Right lobe of liver (tissue), 4 donors: ENCODE measurements around the gene ERC2.

Experiments used
- POLR2A ChIP-seq: fragments of 450-650 bp; IDR thresholded peaks from one replicate; pipeline ENCODE4 v1.6.1; 2017; ENCODE audit warnings: antibody characterized with exemption, mild to moderate bottlenecking
- TF ChIP-seq, protein P1 (sequence below), 4 donors: fragments of 200-600 bp in 3 of 4; fragments of 450-650 bp in 1 of 4; IDR thresholded peaks; one replicate each; pipeline versions ENCODE4 v1.5.1 to v1.8.0; 2016 to 2022; ENCODE audit warnings: antibody characterized with exemption in 4 of 4, mild to moderate bottlenecking in 2 of 4
- donor health status: DM: no; HTN: no; CAD: no.
- donor health status: DM: no; HTN: no; CAD: no.
- donor health status: DM: no; HTN: yes; CAD: no.

DNA sequence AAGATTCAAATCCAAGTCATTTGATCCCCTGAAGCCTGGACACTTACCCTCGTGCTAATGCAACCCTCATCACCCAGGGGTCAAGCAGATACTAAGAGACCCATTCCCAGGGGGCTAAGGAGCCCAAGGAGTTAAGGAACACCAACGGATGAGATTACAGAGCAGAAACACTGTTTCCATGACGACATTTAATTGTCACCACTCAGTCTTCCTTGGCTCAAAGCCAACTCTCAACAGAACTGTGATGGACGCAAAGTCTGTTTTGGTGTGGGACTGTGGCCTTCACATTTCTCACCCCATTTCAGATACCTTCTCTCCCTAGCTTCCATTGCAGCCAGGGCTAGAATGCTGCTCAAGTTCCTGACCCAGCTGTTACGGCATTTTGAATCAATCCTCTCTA, 597.7 kb downstream of the ERC2 start:
- TF ChIP-seq, protein P1, sequence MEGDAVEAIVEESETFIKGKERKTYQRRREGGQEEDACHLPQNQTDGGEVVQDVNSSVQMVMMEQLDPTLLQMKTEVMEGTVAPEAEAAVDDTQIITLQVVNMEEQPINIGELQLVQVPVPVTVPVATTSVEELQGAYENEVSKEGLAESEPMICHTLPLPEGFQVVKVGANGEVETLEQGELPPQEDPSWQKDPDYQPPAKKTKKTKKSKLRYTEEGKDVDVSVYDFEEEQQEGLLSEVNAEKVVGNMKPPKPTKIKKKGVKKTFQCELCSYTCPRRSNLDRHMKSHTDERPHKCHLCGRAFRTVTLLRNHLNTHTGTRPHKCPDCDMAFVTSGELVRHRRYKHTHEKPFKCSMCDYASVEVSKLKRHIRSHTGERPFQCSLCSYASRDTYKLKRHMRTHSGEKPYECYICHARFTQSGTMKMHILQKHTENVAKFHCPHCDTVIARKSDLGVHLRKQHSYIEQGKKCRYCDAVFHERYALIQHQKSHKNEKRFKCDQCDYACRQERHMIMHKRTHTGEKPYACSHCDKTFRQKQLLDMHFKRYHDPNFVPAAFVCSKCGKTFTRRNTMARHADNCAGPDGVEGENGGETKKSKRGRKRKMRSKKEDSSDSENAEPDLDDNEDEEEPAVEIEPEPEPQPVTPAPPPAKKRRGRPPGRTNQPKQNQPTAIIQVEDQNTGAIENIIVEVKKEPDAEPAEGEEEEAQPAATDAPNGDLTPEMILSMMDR (IDR thresholded peaks at IDR 0.05) = no peak
- TF ChIP-seq POLR2A = no peak
